Measurements from ENCODE around the gene SPAG4.
A peak's percentile ranks its signal among the peaks of the same experiment; 100 is the strongest.

The SPAG4 gene, protein sequence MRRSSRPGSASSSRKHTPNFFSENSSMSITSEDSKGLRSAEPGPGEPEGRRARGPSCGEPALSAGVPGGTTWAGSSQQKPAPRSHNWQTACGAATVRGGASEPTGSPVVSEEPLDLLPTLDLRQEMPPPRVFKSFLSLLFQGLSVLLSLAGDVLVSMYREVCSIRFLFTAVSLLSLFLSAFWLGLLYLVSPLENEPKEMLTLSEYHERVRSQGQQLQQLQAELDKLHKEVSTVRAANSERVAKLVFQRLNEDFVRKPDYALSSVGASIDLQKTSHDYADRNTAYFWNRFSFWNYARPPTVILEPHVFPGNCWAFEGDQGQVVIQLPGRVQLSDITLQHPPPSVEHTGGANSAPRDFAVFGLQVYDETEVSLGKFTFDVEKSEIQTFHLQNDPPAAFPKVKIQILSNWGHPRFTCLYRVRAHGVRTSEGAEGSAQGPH

DNA sequence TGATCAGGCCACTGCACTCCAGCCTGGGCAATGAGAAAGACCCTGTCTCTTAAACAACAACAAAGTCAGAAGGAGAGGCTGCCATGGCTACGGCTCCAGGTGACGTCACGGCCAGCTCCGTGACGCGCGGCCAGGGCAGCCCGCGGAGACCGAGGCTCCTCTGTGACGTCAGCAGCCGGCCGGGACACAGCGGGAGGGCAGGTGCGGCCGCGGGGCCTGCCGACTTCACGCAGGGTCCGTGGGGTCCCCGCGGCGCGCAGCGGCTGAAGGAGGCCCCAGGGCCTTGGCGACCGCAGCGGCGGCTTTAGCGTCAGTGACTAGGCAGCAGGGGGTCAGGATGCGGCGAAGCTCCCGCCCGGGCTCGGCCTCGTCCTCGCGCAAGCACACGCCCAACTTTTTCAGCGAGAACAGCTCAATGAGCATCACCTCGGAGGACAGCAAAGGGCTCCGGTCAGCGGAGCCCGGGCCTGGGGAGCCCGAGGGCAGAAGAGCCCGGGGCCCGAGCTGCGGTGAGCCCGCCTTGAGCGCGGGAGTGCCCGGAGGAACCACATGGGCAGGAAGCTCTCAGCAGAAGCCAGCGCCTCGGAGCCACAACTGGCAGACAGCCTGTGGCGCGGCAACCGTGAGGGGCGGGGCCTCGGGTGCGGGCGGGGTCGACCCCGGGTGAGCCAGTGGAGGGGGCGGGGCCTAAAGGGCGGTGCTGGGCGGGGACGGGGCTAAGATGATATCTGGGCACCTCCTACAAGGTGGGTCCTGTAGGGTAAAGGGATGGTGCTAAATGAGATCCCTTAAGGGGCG lies at the start of gene SPAG4:
Gene SPAG4 (plus strand): TSS at position 163 of the 798 bp plus-strand sequence. CDS start 175 bp downstream, at position 338.
- DNase-seq, result peak; percentile 100

DNA sequence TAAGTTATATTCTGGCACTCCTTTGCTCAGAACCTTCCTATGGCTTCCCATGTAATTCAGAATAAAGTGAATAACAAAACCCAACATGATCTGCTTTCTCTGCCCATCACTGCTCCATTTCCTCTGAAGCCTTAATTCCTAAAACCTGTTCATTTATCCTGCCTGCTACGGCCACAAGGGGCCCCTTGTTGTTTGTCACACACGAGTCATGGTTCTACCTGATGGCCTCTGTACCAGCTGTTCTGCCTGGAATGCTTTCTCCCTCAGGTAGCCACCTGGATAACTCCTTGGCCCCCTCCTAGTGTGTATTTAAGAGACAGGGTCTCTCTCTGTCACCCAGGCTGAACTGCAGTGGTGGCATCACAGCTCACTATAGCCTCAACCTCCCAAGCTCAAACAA lies 47.0 kb upstream of the SPAG4 start:
- DNase-seq, result no peak

DNA sequence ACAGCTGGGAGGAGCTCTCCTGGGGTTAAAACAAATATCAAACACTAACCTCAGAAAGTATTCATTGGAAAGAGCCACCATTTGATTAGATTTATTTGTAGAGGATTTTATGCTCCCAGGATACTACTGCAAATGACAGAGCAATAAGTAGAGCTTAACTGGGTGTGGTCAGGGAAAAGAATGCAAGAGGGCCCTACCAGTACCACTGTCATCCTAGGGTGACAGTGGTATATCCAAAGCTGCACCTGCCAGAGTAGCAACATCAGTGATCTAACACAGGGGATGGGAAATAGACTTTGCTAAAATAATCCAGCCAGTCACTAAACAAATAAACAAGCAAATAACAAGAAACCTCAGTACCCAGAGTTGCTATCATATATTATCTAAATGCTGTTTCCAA lies 44.1 kb upstream of the SPAG4 start:
- DNase-seq, result no peak

DNA sequence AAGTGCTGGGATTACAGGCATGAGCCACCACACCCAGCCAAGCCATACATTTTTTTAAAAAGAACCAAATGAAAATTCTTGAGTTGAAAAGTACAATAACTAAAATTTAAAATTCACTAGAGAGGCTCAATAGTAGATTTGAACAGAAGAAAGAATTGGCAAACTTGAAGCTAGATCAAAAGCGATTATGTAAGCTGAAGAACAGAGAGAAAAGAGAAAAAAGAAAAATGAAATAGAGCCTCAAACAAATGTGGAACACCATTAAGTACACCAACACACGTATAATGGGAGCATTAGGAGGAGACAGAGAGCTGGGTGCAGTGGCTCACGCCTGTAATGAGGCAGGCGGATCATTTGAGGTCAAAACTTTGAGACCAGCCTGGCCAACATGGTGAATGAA lies 42.8 kb upstream of the SPAG4 start:
- no peak for DNase-seq

DNA sequence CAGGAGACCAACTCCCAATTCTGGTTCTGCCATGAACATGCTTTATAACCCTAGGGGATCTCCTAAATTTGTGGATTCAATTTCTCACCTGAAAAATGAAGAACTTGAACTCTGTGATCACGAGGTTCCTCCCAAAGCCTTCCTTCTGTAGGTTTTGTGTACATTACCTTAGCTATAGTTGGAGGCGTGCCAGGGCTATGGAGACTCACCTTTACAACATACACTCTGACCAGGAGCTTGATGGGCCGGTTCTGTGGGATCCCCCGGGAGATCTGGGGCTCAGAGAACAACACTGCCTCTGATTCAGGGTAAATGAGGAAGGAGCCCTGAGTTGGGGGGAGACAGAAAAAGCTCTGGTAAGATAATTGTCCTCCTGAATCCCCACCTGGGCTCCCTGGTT lies 39.7 kb upstream of the SPAG4 start:
- DNase-seq, result no peak

DNA sequence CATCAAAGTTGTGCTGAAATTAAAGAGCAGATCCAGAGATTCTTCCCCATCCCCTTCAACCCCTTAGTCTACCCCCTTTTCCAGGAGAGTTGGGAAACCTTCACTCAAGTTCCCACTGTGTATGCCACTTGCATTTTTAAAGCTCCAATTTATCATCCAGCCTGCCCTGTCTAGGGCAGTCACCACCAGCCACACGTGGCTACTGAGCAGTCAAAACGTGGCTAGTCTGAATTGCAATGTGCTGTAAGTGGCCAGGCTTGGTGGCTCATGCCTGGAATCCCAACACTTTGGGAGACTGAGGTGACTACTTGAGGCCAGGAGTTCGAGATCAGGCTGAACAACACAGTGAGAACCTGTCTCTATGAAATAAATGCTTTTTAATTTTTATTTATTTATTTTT lies 38.8 kb upstream of the SPAG4 start:
- DNase-seq, result no peak

DNA sequence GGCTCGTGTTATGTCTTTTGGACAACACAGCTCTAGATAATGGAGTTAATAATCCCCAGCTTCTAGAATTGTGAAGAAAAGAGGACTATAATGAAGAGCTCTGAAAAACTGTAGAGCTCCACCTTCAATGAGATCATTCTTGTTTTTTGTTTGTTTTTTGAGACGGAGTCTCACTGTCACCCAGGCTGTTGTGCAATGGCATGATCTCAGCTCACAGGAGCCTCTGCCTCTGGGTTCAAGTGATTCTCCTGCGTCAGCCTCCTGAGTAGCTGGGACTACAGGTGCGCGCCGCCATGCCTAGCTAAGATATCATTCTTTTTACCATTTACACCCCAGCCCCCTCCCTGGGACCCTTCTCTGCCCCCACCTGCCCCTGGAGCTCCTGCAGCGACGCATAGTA lies 37.2 kb upstream of the SPAG4 start:
- no peak for DNase-seq

DNA sequence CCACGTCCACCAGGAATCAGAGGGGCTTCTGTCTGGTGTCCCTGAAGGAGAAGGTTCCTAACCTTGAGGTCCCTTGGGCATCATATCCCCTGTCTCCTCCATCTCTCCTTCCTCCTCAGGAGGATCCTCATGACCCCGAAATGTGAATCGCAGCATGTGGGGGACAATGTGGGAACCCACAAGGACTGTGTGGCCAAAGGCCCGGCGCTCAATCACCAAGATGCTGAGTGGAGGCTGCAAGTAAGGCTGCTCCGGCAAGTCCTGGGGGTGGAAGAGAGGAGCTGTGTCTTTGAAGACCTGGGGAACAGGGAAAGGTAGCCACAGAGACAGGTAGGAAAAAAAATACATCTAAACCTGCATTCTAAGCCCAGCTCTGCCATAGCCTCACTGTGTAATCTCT lies 36.4 kb upstream of the SPAG4 start:
- DNase-seq, result no peak

DNA sequence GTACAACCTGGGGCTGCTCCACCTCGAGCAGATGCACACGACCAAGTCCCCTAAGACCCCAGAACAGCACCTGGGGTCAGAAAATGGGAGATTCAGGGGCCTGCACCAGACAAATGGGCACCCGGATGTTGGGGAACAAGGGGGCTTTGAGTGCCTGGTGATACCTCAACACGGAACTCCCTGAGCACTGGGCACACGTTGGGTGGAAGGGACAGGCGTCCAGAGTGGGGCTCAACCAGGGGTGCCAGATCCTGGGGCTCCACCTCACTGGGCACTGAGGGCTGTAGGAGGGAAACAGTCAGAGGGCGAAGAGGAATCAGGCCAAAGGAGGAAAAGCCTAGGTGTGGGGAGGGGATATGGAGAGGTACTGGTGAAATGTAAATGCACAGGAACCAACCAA lies 33.5 kb upstream of the SPAG4 start:
- DNase-seq, result no peak

DNA sequence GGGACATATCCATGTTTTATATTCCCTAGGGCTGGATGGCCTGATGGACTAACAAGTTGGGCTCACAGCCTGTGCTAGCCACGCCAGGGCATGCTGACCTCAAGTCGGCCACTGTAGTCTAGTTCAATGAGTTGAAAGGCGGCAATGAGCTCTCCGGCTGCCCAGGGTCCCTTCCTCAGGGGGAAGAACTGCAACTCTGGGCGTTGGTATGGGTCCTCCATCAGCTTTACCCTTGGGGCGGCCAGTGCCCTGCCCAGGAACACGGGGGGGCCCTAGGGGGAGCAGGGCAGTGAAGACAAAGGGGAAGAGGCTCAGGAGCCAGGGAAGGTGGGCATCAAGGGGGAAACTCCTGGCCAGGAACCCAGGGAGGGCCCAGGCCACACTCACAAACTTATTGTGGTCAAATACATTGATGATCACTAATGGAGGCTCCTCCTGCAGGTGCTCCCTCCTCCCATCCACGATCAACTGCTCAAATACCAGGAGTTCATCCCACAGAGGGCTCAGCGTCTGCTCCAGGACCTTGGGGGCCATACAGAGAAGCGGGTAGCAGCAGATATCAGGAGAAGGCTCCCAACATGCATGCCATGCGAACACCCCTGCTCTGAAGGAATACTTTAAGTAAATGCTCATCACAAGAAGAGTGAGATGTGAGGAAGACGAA lies 32.8 kb upstream of the SPAG4 start:
- no peak for DNase-seq

DNA sequence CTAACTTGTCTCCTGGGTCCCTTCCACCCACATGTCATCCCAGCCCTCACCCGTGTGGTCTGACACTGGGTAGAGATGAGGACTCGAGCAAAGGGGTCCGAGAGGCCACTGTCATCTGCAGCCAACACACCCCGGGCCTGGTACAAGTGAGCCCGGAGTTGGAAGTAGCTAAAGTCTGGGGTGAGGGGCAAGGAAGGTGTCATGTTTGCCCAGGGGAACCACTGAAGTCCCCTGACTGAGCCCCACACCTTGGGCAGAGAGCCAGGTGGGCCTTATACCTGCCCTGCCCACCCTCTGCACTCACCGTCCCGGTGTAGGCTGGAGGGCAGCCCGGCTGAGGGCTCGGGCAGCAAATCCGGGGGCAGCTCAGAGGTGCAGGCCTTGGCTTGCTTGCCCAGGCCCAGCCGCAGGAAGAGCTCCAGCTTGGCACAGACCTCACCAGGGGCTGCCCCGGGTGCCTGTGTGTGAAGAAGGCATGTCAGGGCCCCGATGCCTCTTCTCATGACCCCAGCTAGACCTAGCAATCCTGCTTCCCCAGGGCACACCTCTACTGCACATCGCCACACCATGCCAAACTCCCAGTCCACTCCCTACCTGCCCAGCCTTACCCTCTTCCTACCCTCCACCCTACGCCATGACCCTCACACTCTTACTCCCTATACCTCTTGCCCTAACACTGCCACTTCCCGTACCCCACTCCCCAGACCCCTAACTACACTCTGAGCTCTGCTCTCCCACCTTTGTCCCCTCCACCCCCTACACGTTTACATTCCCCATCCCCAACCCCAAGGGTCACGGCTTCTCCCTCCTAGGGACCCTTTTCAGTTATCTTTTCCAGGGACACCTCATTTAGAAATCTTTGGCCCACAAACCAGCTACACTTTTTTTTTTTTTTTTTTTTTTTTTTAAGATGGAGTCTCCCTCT lies 31.7 kb upstream of the SPAG4 start:
- no peak for DNase-seq

DNA sequence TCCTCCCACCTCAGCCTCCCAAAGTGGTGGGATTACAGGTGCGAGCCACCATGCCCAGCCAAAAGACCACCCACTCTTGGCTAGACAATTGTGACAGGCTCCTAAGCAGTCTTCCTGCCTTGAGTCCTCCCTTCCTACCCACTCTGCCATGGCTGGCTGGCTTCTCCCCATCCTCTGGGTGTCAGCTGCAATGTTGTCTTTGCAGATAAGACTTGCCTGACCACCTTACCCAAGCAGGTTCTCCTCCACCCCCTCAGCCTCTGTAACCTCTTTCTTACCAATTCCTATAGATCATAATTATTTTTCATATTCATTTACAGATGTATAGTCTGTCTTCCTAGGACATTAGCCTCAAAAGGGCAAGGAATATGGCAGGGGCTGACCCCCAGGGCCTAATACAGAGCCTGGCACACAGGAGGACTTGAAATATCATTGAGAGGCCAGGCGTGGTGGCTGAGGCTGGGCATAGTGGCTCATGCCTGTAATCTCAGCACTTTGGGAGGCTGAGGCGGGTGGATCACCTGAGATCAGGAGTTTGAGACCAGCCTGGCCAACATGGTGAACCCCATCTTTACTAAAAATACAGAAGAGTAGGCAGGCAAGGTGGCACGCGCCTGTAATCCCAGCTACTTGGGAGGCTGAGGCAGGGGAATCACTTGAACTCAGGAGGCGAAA lies 28.7 kb upstream of the SPAG4 start:
- no peak for DNase-seq

DNA sequence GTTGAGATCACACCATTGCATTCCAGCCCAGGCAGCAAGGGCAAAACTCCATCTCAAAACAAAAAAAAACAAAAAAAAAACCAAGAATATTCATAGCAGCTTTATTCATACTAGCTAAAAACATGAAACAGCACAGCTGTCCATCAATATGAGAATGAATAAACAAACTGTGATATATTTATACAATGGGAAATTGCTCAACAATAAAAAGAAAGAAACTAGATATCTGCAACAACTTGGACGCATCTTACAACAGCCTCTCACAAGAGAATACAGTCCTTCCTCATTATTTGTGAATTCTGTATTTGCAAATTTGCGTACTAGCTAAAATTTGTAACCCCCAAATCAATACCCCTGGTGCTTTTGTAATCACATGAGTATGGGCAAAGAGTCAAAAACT lies 28.2 kb upstream of the SPAG4 start:
- no peak for DNase-seq

DNA sequence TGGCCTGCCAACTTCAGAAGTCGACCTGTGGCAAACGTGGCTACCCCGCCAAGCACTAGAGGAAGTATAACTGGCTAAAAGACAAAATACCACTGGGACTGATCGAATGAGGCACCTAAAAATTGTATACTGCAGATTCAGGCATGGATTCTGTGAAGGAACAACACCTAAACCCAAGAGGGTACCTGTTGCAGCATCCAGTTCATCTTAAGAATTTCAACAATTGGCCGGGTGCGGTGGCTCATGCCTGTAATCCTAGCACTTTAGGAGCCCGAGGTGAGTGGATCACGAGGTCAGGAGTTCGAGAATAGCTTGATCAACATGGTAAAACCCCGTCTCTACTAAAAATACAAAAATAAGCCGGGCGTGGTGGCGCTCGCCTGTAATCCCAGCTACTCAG lies 27.2 kb upstream of the SPAG4 start:
- DNase-seq, result no peak

DNA sequence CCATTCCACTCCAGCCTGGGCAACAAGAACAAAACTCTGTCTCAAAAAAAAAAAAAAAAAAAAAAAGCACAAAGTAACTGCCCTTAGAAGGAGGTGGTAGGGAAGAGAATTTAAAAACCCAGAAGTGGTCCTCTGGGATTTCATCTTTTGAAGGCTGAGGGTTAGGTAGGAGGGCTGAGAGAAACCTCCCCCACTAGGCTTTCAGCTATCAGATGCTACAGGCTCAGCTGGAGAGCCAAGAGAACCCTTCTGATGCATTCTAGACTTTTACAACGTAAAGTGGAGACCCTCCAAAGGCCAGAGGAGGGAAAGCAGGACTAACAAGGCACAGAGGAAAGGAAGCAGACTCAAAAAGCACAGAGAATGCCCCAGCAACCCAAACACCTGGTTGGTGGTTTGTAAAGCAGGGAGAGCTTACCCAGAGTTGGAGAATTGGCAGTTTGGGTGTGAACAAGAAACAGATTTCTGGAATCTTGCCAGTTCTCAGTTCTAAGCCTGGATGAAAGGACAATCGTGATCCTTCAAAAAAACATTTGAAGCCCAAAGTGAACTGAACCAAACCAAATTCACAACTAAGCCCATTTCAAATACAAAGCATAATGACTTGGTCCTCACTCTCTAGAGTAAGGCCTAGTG lies 23.2 kb upstream of the SPAG4 start:
- DNase-seq, result no peak

DNA sequence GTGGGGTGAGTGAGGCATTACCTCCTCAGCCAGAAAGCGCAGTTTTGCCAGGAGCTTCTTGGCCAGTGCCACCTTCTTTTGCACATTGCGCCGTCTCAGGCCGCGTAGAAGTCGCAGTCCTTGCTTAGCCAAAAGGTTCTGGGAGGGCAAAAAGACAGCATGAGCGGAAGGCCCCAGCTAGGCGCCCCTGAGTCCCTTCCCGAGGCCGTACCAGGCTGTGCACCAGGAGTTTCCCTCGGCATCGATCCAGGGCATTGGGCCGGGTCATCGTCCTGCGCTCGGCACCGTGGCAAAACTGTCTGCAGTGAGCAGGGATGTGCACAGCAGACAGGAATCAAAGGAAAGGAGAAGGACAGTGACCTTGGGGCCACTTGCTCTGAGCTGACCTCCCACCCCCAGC lies 20.2 kb upstream of the SPAG4 start:
- DNase-seq, result no peak

DNA sequence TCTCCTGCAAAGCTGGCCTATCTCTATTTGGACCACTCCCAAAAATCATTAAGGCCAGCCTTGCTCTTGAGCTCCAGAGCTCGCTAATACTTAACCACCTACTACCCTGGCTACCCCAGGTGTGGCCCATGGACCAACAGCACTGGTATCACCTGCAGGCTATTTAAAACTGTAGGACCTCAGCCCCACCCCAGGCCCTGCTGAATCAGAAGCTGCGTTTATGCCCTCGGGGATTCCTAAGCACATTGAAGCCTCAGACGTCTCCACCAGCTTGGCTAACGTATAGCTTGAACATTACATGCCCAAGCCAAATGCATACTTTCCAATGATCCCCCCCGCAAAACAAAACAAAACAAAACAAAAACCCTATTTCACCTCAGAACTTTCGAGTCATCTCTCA lies 19.7 kb upstream of the SPAG4 start:
- DNase-seq, result no peak

DNA sequence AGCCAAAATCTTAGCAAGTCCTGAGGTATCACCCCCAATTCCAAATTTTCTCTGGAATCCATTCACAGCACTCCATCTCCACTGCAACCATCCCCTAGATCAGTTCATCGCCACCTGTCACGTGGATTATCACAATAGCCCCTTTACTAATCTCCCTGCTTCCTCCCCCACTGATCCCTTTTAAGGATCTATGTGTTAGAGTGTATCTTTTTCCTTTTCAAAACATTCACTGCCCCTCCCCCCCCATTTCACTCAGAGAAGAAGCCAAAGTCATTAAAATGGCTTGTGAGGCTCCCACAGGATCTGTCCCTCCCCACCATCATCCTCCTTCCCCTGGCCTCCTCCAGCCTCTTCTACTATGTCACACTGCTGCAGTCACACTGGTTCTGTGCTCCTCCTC lies 18.4 kb upstream of the SPAG4 start:
- DNase-seq, result no peak

DNA sequence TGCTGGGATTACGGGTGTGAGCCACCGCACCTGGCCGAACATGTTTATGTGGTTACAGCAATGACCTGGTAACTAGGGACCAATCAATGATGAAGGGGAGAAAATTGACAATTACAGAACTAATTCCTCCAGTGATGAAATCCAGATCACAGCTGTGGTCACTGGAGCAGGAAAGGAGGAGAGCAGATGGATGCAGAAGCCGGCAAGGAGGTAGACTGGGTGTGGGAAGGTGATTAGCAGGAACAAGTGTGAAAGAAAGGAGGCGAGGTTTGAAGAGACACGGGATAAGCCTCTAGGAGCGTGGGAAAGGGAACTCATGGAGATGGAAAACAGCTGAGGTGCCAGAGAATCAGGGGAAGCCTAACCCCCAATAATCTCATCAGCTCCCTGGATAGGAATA lies 17.2 kb upstream of the SPAG4 start:
- no peak for DNase-seq

DNA sequence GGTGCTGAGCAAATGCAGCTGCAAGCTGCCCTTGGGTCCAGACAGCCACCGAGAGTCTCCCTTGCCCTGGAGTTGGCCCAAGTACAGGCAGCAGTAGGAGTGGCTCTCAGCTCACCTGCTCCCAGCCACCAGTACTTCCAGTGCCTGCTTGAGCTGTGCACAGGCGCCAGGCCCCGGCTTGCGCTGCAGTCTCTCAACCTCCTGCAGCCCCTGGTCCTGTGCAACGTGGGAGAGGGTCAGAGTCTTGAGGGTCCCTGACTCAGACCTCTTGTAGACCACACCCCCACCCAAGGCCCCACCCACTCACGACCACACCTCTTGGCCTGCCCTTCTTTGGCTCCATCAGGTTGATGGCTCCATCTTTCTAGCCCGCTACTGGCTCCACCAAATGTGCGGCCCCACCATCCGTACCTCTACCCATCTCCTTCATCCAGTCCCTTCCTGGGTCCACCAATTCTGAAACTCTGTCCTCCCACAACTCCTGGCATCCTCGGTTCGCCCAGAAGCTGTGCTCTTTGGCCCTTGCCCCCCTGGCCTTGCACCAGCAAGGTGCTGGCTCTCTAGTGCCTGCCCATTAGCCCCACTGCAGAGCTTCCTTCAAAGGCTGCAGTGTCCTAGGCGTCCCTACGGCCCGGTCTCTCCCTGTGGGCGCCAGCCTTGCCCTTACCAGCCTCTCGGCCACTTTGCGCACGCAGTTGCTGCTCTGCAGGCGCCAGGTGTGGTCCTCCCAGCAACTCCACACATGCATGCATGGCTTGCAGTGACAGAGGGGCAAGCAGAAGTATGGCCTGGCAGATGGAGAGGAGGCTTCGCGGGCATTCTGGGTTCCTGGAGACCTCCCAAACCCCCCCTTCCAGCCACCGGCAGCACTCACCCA lies 16.5 kb upstream of the SPAG4 start:
- no peak for DNase-seq

DNA sequence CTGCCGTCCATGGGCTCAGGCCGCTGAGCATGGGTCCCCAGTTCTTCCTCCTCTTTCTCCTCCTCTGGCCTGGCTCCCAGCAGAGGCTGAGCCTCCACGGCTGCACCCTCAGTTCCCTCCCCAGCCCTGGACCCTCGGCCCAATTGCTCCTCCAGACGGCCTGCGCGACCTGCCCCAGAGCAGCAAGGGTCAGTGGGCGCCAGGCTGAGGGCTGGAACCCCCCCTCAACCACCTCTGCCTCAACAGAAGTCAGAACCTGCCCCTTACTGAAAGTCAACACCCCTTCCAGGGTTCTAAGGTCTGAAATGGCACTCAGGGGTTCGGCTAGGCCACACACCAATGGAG lies 15.9 kb upstream of the SPAG4 start:
- DNase-seq, result no peak

Measured in CD4-positive, alpha-beta T cell treated with Interferon gamma for 1 hour (primary cell).